Colonic mucosa (tissue), 4 donors: Measurements from ENCODE around the gene FRG1. TPM values are rescaled to one million over a fixed set of nuclear protein-coding genes. Genes with fewer than 3 reads are reported as not detected.
"Not testable (repeated sequence)": the region's sequence is repeated elsewhere in the genome, so short reads cannot be mapped to it uniquely, and the experiment has no call there.

Experiments used
- DNase-seq: peaks from one replicate; pipeline ENCODE4 v3.0.0-alpha.2; 2020
- H3K27ac ChIP-seq: fragments of 200-600 bp; one replicate; pipeline ENCODE4 v1.8.0; 2021
- H3K27me3 ChIP-seq: fragments of 200-600 bp; one replicate; pipeline ENCODE4 v1.8.0; 2021
- H3K36me3 ChIP-seq: fragments of 200-600 bp; one replicate; pipeline ENCODE4 v1.8.0; 2021
- H3K4me1 ChIP-seq: fragments of 200-600 bp; one replicate; pipeline ENCODE4 v1.8.0; 2021; ENCODE audit warnings: mild to moderate bottlenecking
- H3K4me3 ChIP-seq: fragments of 200-600 bp; one replicate; pipeline ENCODE4 v1.8.0; 2021
- H3K9ac ChIP-seq, 2 donors: one replicate each; pipeline ENCODE4 v1.7.0; 2013; ENCODE audit warnings: control low read depth in 2 of 2, low read depth in 2 of 2, low read length in 2 of 2
- H3K9me3 ChIP-seq: fragments of 200-600 bp; one replicate; pipeline ENCODE4 v1.8.0; 2021
- intact Hi-C: fragments of 100-400 bp; cut with DNase I; formaldehyde crosslinking; loops from one replicate; pipeline ENCODE4 v1.14.1; 2022
- total RNA-seq, 2 donors: library from RNA; stranded (reverse); fragmentation: NEBNext Ultra II Directional in 1 of 2; extraction: Animal tissue kit (Norgen Biotek cat#: 25700) in 1 of 2; gene quantifications; one replicate each; pipeline ENCODE4 v1.2.1, GENCODE V29; 2021
- TF ChIP-seq, protein P1 (sequence below): fragments of 200-600 bp; IDR thresholded peaks from one replicate; pipeline ENCODE4 v1.8.0; 2022; ENCODE audit warnings: antibody characterized with exemption, mild to moderate bottlenecking
- donor health status: healthy.
- donor health status: DM: no; HTN: no; CAD: no.
- donor health status: DM: no; HTN: no; CAD: no.

The FRG1 gene
- total RNA-seq, 2 donors from 2014 or later: 36.5 to 37.9 TPM

DNA sequence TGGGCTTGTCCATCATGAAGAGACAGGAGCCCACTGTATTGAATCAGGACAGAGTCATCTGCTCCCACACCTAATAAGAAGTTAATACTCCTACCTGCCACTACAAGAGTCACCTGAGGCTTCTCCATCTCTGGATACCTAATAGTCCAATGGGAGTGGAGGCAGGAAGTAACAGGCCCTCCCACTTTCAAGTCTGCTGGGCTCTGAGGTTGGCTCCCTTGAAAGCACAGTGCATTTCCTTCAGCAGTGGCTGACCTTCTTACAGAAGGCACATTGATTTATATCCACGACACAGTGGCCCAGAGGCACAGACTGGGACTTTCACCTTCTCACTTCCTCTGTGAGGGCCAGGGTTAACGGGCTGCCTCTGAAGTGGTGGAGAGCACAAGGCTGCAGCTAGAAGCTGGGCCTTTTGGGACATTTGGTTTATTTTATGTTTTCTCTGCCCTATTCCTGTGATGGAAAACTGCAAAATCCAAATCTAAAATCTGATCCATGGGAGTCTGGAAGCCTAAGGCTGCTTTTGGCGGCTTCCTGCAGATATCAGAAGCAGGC lies 48.3 kb downstream of the FRG1 start:
- TF ChIP-seq, protein P1, sequence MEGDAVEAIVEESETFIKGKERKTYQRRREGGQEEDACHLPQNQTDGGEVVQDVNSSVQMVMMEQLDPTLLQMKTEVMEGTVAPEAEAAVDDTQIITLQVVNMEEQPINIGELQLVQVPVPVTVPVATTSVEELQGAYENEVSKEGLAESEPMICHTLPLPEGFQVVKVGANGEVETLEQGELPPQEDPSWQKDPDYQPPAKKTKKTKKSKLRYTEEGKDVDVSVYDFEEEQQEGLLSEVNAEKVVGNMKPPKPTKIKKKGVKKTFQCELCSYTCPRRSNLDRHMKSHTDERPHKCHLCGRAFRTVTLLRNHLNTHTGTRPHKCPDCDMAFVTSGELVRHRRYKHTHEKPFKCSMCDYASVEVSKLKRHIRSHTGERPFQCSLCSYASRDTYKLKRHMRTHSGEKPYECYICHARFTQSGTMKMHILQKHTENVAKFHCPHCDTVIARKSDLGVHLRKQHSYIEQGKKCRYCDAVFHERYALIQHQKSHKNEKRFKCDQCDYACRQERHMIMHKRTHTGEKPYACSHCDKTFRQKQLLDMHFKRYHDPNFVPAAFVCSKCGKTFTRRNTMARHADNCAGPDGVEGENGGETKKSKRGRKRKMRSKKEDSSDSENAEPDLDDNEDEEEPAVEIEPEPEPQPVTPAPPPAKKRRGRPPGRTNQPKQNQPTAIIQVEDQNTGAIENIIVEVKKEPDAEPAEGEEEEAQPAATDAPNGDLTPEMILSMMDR: no peak
- Histone ChIP-seq H3K9me3 (no peaks in the 10 kb centered on the region), H3K27me3 (no peaks in the 10 kb centered on the region), H3K27ac (no peak overlapping the region), H3K9ac (no peak overlapping the region), H3K4me1 (no peaks in the 10 kb centered on the region), H3K36me3 (no peaks in the 10 kb centered on the region), H3K4me3 (no peak overlapping the region)
- no peak for DNase-seq
- intact Hi-C loops: no loop called here

DNA sequence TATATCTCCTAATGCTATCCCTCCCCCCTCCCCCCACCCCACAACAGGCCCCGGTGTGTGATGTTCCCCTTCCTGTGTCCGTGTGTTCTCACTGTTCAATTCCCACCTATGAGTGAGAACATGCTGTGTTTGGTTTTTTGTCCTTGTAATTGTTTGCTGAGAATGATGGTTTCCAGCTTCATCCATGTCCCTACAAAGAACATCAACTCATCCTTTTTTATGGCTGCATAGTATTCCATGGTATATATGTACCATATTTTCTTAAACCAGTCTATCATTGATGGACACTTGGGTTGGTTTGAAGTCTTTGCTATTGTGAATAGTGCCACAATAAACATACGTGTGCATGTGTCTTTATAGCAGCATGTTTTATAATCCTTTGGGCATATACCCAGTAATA lies 49.3 kb downstream of the FRG1 start:
- H3K9me3 ChIP-seq, H3K27ac ChIP-seq, H3K4me3 ChIP-seq, H3K36me3 ChIP-seq, H3K9ac ChIP-seq, intact Hi-C loops, H3K4me1 ChIP-seq, H3K27me3 ChIP-seq, DNase-seq: not testable (repeated sequence)

Other genes with a start within 250 kb of the FRG1 start
- gene FRG2, start 86.4 kb downstream of the FRG1 start, total RNA-seq: not detected
- not detected for gene DBET, start 123.6 kb downstream of the FRG1 start, total RNA-seq
- gene DUX4, start 232.9 kb downstream of the FRG1 start, total RNA-seq: not detected